ENCODE results near the gene CLEC1A. TPM values are rescaled to one million over a fixed set of nuclear protein-coding genes. Genes with fewer than 3 reads are reported as not detected.

CLEC1A gene
- total and polyA plus RNA-seq, 8 donors = 0.24 to 3.0 (median 0.79) TPM

DNA sequence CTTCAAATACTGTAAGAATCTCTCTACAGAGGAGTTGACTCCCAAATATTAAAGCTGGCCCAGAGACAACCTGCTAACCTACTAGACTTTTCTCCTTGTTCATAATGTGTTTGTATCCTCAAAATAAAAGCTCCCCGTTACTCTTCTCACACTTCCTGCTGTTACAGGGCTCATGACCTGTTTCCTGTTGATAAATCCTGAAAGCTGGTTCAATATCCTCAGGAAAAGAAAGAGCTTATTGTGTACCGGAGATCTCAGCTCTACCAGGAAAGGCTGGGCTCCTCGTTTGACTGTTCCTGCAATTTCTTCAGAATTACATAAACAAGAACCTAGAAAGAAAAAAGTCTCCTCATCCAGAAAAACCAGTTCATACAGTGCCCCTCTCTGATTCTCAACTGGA lies 30.8 kb downstream of the CLEC1A start:
- no peak for FAIRE-seq
- peak overlapping the region in 2 of 4 donors; percentile 62 to 66 for H3K27ac ChIP-seq

DNA sequence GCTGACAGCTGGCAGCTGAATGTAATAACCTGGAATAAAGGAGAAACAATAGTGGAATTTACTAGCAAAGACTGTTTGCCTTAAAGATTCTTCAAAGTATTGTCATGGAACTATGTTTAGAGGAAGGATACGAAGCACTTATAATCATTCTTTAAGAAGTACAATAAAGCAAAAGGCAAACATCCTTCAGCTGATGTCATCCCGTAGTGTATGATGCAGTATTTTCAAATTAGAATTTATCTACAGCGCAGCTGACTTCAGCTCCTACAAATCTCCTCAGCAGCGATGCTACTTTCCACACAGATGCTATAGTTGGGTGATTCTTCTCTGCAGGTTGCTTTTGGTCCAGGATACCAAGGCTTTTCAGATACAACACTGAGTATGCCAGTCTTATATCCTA lies 31.5 kb downstream of the CLEC1A start:
- H3K27ac ChIP-seq = peak overlapping the region in 2 of 4 donors; percentile 62 to 66
- intact Hi-C loops (cut with DNase I) = no loop called here
- no peaks in the 10 kb centered on the region for H3K36me3 ChIP-seq
- H3K4me3 ChIP-seq = no peak overlapping the region
- no peak for FAIRE-seq
- no peak for DNase-seq
- no peak for ATAC-seq
- 74 to 79% methylated on average over 4 of the region's 4 CpGs for WGBS, 2 donors
- H3K27me3 ChIP-seq = no peaks in the 10 kb centered on the region
- no peak for TF ChIP-seq CTCF (IDR thresholded peaks at IDR 0.05)
- H3K9me3 ChIP-seq = no peaks in the 10 kb centered on the region
- peaks cover 0 to 3% (median 0%) of the 10 kb centered on the region in 3 donors for H3K4me1 ChIP-seq

More for the DNA sequence above, 30.8 kb downstream of the CLEC1A start:
- intact Hi-C loops (cut with DNase I) = no loop called here
- no peaks in the 10 kb centered on the region for H3K9me3 ChIP-seq
- ATAC-seq (peak in 3 of 4 donors; percentile 53 to 72 (median 72)), DNase-seq (no peak)
- no peaks in the 10 kb centered on the region for H3K27me3 ChIP-seq
- peaks cover 0 to 3% (median 0%) of the 10 kb centered on the region in 3 donors for H3K4me1 ChIP-seq
- no peak overlapping the region for H3K4me3 ChIP-seq
- WGBS, 2 donors = 15% methylated on average over 3 of the region's 3 CpGs
- no peak for TF ChIP-seq CTCF (IDR thresholded peaks at IDR 0.05)
- no peaks in the 10 kb centered on the region for H3K36me3 ChIP-seq

- no peak for FAIRE-seq
- no peak overlapping the region for H3K4me3 ChIP-seq
- no peaks in the 10 kb centered on the region for H3K36me3 ChIP-seq
- DNase-seq = no peak
- 67 to 86% methylated on average over 4 of the region's 4 CpGs for WGBS, 2 donors
- H3K4me1 ChIP-seq = peaks cover 0 to 3% (median 0%) of the 10 kb centered on the region in 3 donors
- intact Hi-C loops (cut with DNase I) = no loop called here
- no peaks in the 10 kb centered on the region for H3K27me3 ChIP-seq
- ATAC-seq = no peak
- no peak overlapping the region for H3K27ac ChIP-seq
- H3K9me3 ChIP-seq = no peaks in the 10 kb centered on the region
- no peak for TF ChIP-seq CTCF (IDR thresholded peaks at IDR 0.05)
Observed at GRCh38 chr12:10065241-10065640, 33.5 kb downstream of the CLEC1A start.

DNA sequence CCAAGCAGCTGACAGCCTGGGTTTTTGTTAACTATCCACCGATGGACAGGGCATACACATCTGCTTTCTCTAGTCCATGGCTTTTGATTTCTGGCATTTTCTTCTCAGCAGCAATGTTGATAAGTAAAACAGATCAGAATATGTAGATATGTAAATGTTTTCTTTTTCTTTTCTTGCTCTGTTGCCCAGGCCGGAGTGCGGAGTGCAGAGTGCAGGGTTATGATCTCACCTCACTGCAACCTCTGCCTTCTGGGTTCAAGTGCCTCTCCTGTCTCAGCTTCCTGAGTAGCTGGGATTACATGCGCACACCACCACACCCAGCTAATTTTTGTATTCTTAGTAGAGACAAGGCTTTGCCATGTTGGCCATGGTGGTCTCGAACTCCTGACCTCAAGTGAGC lies 40.4 kb downstream of the CLEC1A start:
- Histone ChIP-seq H3K9me3 (no peaks in the 10 kb centered on the region), H3K4me1 (no peaks in the 10 kb centered on the region), H3K4me3 (no peak overlapping the region), H3K27me3 (peaks cover 0 to 2% (median 0%) of the 10 kb centered on the region in 4 donors), H3K36me3 (no peaks in the 10 kb centered on the region), H3K27ac (no peak overlapping the region)
- DNase-seq (no peak), FAIRE-seq (no peak), ATAC-seq (no peak)
- TF ChIP-seq CTCF (IDR thresholded peaks at IDR 0.05) = no peak
- intact Hi-C loops (cut with DNase I) = no loop called here
- WGBS, 2 donors = 67 to 79% methylated on average over 5 of the region's 5 CpGs

DNA sequence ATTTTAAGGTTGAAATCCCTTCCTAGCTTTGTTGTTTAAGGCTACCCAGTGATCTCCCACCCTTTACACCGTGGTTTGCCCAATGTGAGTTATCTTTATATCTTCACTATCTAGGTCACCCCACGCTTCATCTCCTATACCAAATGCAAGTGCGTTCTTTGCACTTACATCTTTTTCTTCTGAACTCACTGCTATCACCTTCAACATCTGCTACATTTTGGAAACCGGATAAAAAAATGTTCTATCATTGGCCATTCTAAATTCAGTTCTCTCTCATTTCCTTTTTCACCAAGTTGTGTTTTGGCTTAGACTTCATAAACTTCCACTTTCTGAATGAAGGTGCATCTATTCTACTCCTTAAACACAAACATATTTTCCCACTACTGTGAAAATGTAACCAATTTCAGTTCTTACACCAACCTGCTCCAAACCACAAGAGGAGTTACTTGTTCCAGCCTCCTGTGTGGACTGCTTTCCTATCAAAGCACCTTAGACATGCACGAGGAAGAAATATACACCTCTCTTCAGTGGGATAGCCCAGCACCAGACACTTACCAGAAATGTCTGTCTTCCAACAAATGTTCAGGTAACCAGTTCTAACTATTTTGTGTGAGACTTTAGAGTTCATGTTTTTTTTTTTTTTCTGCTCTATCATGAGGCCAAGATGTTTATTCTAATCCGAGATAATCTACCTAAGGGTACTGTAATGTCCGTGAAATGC lies 46.4 kb downstream of the CLEC1A start:
- intact Hi-C loops (cut with DNase I) = no loop called here
- no peak overlapping the region for H3K27ac ChIP-seq
- DNase-seq = no peak
- no peaks in the 10 kb centered on the region for H3K36me3 ChIP-seq
- no peaks in the 10 kb centered on the region for H3K4me1 ChIP-seq
- peaks cover 0 to 2% (median 0%) of the 10 kb centered on the region in 4 donors for H3K27me3 ChIP-seq
- TF ChIP-seq CTCF (IDR thresholded peaks at IDR 0.05) = no peak
- H3K4me3 ChIP-seq = no peak overlapping the region
- ATAC-seq = no peak
- no peaks in the 10 kb centered on the region for H3K9me3 ChIP-seq
- WGBS, 2 donors = 52 to 65% methylated on average over 7 of the region's 7 CpGs
- FAIRE-seq = no peak

All from pancreas (tissue), 10 donors.